HL-60 (cell line): ENCODE measurements around the gene COQ10B.

Experiments used
- CTCF ChIP-seq: IDR thresholded peaks from one replicate; pipeline ENCODE4 v1.5.1; 2011; ENCODE audit warnings: low read length, control low read depth, inconsistent platforms; ENCODE audit not compliant: insufficient read depth
- POLR2AphosphoS5 ChIP-seq: IDR thresholded peaks from 2 replicates; pipeline ENCODE4 v1.6.1; 2012; ENCODE audit warnings: low read depth
- TF ChIP-seq, protein P1 (sequence below): IDR thresholded peaks from 2 replicates; pipeline ENCODE4 v1.6.1; 2012; ENCODE audit warnings: low read depth; ENCODE audit not compliant: insufficient replicate concordance

DNA sequence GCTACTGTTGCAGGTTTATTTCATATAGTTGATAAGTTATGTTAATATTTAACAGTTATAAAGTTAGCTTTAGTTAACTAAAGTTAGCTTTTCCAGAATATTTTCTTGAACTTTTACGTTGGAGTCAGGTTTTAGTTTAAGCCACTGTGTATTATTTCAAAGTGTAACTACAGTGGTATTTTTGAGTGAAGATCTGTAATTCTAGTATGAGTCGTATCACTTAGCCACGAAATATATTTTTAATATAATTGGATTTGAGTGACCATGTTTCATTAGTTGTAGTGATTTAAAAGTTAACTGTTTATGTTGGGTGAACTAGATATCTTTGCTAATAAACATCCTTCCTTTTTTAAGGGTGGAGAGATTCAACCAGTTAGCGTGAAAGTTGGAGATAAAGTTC, 49.3 kb downstream of the COQ10B start:
- no peak for TF ChIP-seq CTCF
- TF ChIP-seq, protein P1, sequence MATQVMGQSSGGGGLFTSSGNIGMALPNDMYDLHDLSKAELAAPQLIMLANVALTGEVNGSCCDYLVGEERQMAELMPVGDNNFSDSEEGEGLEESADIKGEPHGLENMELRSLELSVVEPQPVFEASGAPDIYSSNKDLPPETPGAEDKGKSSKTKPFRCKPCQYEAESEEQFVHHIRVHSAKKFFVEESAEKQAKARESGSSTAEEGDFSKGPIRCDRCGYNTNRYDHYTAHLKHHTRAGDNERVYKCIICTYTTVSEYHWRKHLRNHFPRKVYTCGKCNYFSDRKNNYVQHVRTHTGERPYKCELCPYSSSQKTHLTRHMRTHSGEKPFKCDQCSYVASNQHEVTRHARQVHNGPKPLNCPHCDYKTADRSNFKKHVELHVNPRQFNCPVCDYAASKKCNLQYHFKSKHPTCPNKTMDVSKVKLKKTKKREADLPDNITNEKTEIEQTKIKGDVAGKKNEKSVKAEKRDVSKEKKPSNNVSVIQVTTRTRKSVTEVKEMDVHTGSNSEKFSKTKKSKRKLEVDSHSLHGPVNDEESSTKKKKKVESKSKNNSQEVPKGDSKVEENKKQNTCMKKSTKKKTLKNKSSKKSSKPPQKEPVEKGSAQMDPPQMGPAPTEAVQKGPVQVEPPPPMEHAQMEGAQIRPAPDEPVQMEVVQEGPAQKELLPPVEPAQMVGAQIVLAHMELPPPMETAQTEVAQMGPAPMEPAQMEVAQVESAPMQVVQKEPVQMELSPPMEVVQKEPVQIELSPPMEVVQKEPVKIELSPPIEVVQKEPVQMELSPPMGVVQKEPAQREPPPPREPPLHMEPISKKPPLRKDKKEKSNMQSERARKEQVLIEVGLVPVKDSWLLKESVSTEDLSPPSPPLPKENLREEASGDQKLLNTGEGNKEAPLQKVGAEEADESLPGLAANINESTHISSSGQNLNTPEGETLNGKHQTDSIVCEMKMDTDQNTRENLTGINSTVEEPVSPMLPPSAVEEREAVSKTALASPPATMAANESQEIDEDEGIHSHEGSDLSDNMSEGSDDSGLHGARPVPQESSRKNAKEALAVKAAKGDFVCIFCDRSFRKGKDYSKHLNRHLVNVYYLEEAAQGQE: no peak
- TF ChIP-seq POLR2AphosphoS5: no peak
